Keratinocyte (primary cell): Measurements from ENCODE around the gene KCNMA1.

ENCODE experiments used
- CTCF ChIP-seq, 3 experiments: IDR thresholded peaks in 1 of 3; conservative IDR thresholded peaks in 1 of 3; optimal IDR thresholded peaks in 1 of 3; 2 replicates in 2 of 3; 3 replicates in 1 of 3; pipeline versions ENCODE3 to v1.5.1; 2011; ENCODE audit warnings: low read length in 3 of 3, mild to moderate bottlenecking in 3 of 3, moderate library complexity in 2 of 3, control low read depth in 1 of 3, inconsistent platforms in 1 of 3; ENCODE audit not compliant: insufficient read depth in 2 of 3; ENCODE audit errors: extremely low read depth in 1 of 3
- EZH2 ChIP-seq: IDR thresholded peaks from one replicate; pipeline ENCODE4 v1.6.1; 2012; ENCODE audit warnings: inconsistent platforms, mild to moderate bottlenecking, low read length, moderate library complexity

- TF ChIP-seq CTCF (optimal IDR thresholded peaks at IDR 0.05 in 1 of 3, IDR thresholded peaks at IDR 0.05 in 1 of 3, conservative IDR thresholded peaks at IDR 0.05 in 1 of 3; ENCODE audit: extremely low read depth in 1 of 3, insufficient read depth in 2 of 3, low read length in 3 of 3), result no peak
- TF ChIP-seq EZH2, result no peak
Measured at GRCh38 chr10:77266242-77266641, 371.4 kb downstream of the KCNMA1 start.
